GM12892 (cell line): ENCODE results near the gene TMEM138.

ENCODE experiments used
- POLR2A ChIP-seq: IDR thresholded peaks from 2 replicates; pipeline ENCODE4 v1.6.1; 2011; ENCODE audit warnings: low read depth, low read length, control low read depth
- POLR2AphosphoS5 ChIP-seq: IDR thresholded peaks from 2 replicates; pipeline ENCODE4 v1.6.1; 2011; ENCODE audit warnings: low read depth, low read length, control low read depth
- TAF1 ChIP-seq: IDR thresholded peaks from 2 replicates; pipeline ENCODE4 v1.6.1; 2011; ENCODE audit warnings: low read depth, mild to moderate bottlenecking, control low read depth, low read length, borderline replicate concordance

DNA sequence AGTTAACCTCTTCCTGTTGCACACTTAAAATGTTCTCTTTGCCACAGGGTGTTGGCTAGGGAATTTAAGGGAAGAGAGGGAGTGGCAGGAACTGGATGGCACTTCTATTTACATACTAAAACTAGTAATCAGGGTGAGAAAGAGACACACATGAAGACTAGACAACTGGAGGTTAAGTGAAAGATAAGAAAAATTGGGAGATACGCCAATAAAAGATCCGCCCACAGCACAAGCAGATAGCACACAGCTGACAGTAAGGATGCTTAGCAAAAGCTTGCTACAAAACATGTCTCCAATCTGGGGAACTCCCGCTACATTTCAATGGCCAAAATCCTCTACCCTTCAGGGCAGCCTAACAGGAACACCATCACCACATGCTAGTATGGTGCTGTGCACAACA is 54.8 kb downstream of the TMEM138 start:
- TF ChIP-seq POLR2AphosphoS5 (no peak), POLR2A (no peak), TAF1 (no peak)
